DMS79 treated with DMSO at 0.1 percent for 48 hours (cell line): ENCODE measurements around the gene TBL3.
"Not testable (repeated sequence)": the region's sequence is repeated elsewhere in the genome, so short reads cannot be mapped to it uniquely, and the experiment has no call there.

Source experiments
- DNase-seq: peaks from one replicate; lab custom pipeline; 2025; lab: John Stamatoyannopoulos, UW

TBL3 gene

GRCh38 chr16:1942810-1943726, 28.8 kb upstream of the TBL3 start, which contains the start of gene MSRB1:
TSS of gene MSRB1 (minus strand) at chr16:1943199. CDS start at chr16:1943156, 43 bp downstream.
- DNase-seq, result peak; percentile 84

GRCh38 chr16:1944612-1945199, 27.1 kb upstream of the TBL3 start:
- no peak for DNase-seq

- DNase-seq, result no peak
Observed at GRCh38 chr16:1945559-1946391, 26.1 kb upstream of the TBL3 start.

GRCh38 chr16:1946495-1947368, 25.1 kb upstream of the TBL3 start:
- no peak for DNase-seq

GRCh38 chr16:1947369-1947670, 24.5 kb upstream of the TBL3 start:
- DNase-seq, result no peak

- no peak for DNase-seq
Observed at GRCh38 chr16:1949507-1949906, 22.3 kb upstream of the TBL3 start.

- DNase-seq, result no peak
Observed at GRCh38 chr16:1950047-1950446, 21.8 kb upstream of the TBL3 start.

- DNase-seq, result no peak
Observed at GRCh38 chr16:1950559-1950958, 21.3 kb upstream of the TBL3 start.

GRCh38 chr16:1953734-1954133, 18.1 kb upstream of the TBL3 start:
- no peak for DNase-seq

- DNase-seq, result not testable (repeated sequence)
Observed at GRCh38 chr16:1957434-1958142, 14.3 kb upstream of the TBL3 start.

GRCh38 chr16:1958143-1958491, 13.7 kb upstream of the TBL3 start:
- DNase-seq, result not testable (repeated sequence)

GRCh38 chr16:1958715-1959268, 13.1 kb upstream of the TBL3 start:
- DNase-seq, result no peak

- peak; percentile 48 for DNase-seq
Observed at GRCh38 chr16:1959269-1960039, 12.4 kb upstream of the TBL3 start, which contains the start of gene NDUFB10. TSS of gene NDUFB10 (plus strand) at chr16:1959538. CDS start at chr16:1959625, 87 bp downstream.

GRCh38 chr16:1960665-1961630, 10.9 kb upstream of the TBL3 start:
- no peak for DNase-seq

- DNase-seq, result no peak
Observed at GRCh38 chr16:1961651-1962067, 10.2 kb upstream of the TBL3 start.

GRCh38 chr16:1962161-1963153, 9.4 kb upstream of the TBL3 start:
- not testable (repeated sequence) for DNase-seq

- DNase-seq, result no peak
Observed at GRCh38 chr16:1963806-1964505, 7.9 kb upstream of the TBL3 start.
